IMR-90 (cell line): Measurements from ENCODE around the gene PSMC3. TPM values are rescaled to one million over a fixed set of nuclear protein-coding genes. Genes with fewer than 3 reads are reported as not detected.

Experiments
- ATAC-seq: fragments of 200-7000 bp; cut with Tn5 transposase; 2 replicates; pipeline ENCODE4 v1.9.1; 2020; ENCODE audit warnings: low read depth, mild to moderate bottlenecking, moderate library complexity
- BruUV-seq: library from RNA; stranded (reverse); fragments of 400-500 nt; replicated peaks from 2 replicates; lab custom pipeline; 2021; lab: Mats Ljungman, UMichigan
- CTCF ChIA-PET: fragments of 300-600 bp; formaldehyde crosslinking; extraction: SDS; loops from one replicate; lab custom pipeline; 2021; ENCODE audit warnings: antibody characterized with exemption; lab: Yijun Ruan, JAX
- POLR2A ChIA-PET: fragments of 300-600 bp; sonication (Branson Sonifier 250); formaldehyde crosslinking; loops from one replicate; lab custom pipeline; 2022; ENCODE audit warnings: antibody characterized with exemption; ENCODE audit not compliant: unreplicated experiment; lab: Charles Lee
- DNase-seq: peaks from one replicate; pipeline ENCODE4 v3.0.0; 2013
- H2AFZ ChIP-seq: replicated peaks from 2 replicates; pipeline ENCODE3; 2013; ENCODE audit warnings: low read length, mild to moderate bottlenecking; ENCODE audit not compliant: poor library complexity
- H2AK5ac ChIP-seq: 2 replicates; pipeline ENCODE4 v1.6.1; 2013; ENCODE audit warnings: low read depth, low read length, inconsistent platforms
- H2AK9ac ChIP-seq: replicated peaks from 2 replicates; pipeline ENCODE3; 2013; ENCODE audit warnings: mild to moderate bottlenecking, low read depth, low read length, moderate library complexity; ENCODE audit not compliant: poor library complexity
- H2BK120ac ChIP-seq: 2 replicates; pipeline ENCODE4 v1.6.1; 2013; ENCODE audit warnings: low read depth, low read length, inconsistent platforms
- H2BK15ac ChIP-seq: 3 replicates; pipeline ENCODE4 v1.6.1; 2013; ENCODE audit warnings: low read depth, low read length, inconsistent platforms
- H2BK20ac ChIP-seq: 2 replicates; pipeline ENCODE4 v1.6.1; 2013; ENCODE audit warnings: low read depth, mild to moderate bottlenecking, inconsistent platforms, low read length, moderate library complexity
- H2BK5ac ChIP-seq: 2 replicates; pipeline ENCODE4 v1.6.1; 2013; ENCODE audit warnings: mild to moderate bottlenecking, low read depth, low read length, inconsistent platforms; ENCODE audit not compliant: poor library complexity, severe bottlenecking
- H3K14ac ChIP-seq: replicated peaks from 2 replicates; pipeline ENCODE4 v1.6.1; 2013; ENCODE audit warnings: low read depth, low read length, inconsistent platforms
- H3K18ac ChIP-seq: 2 replicates; pipeline ENCODE4 v1.6.1; 2013; ENCODE audit warnings: low read depth, low read length, control low read depth
- H3K23ac ChIP-seq: 2 replicates; pipeline ENCODE4 v1.6.1; 2013; ENCODE audit warnings: low read depth, low read length, inconsistent platforms
- H3K27ac ChIP-seq: 2 replicates; pipeline ENCODE4 v1.5.1; 2013; ENCODE audit warnings: mild to moderate bottlenecking, control low read depth, low read length; ENCODE audit not compliant: insufficient read depth
- H3K27me3 ChIP-seq: 2 replicates; pipeline ENCODE4 v1.6.1; 2013; ENCODE audit warnings: low read length; ENCODE audit not compliant: control insufficient read depth, insufficient read depth
- H3K36me3 ChIP-seq: 2 replicates; pipeline ENCODE4 v1.6.1; 2013; ENCODE audit warnings: low read length, mixed read lengths; ENCODE audit not compliant: control insufficient read depth, insufficient read depth
- H3K4ac ChIP-seq: 2 replicates; pipeline ENCODE4 v1.6.1; 2013; ENCODE audit warnings: low read depth, low read length, inconsistent platforms
- H3K4me1 ChIP-seq: 2 replicates; pipeline ENCODE4 v1.6.1; 2013; ENCODE audit warnings: low read length, mixed read lengths; ENCODE audit not compliant: control insufficient read depth, insufficient read depth
- H3K4me2 ChIP-seq: 2 replicates; pipeline ENCODE4 v1.6.1; 2013; ENCODE audit warnings: low read depth, mild to moderate bottlenecking, control low read depth, low read length, moderate library complexity
- H3K4me3 ChIP-seq: 2 replicates; pipeline ENCODE4 v1.5.1; 2013; ENCODE audit warnings: low read depth, mild to moderate bottlenecking, control low read depth, low read length, moderate library complexity; ENCODE audit not compliant: insufficient read depth
- H3K56ac ChIP-seq: 2 replicates; pipeline ENCODE4 v1.6.1; 2013; ENCODE audit warnings: low read length, inconsistent platforms; ENCODE audit not compliant: insufficient read depth; ENCODE audit errors: extremely low read depth
- H3K79me1 ChIP-seq, 2 experiments: 2 replicates each; pipeline ENCODE4 v1.6.1; 2013; ENCODE audit warnings: low read length in 2 of 2, inconsistent platforms in 1 of 2, low read depth in 1 of 2
- H3K9ac ChIP-seq: 2 replicates; pipeline ENCODE4 v1.6.1; 2013; ENCODE audit warnings: low read depth, low read length, control low read depth
- H3K9me1 ChIP-seq: 2 replicates; pipeline ENCODE4 v1.6.1; 2013; ENCODE audit warnings: low read length, inconsistent platforms; ENCODE audit not compliant: insufficient read depth
- H3K9me3 ChIP-seq: 2 replicates; pipeline ENCODE4 v1.6.1; 2013; ENCODE audit warnings: low read length; ENCODE audit not compliant: control insufficient read depth, insufficient read depth
- H4K20me1 ChIP-seq: 2 replicates; pipeline ENCODE4 v1.6.1; 2013; ENCODE audit warnings: low read length, inconsistent platforms; ENCODE audit not compliant: insufficient read depth
- H4K5ac ChIP-seq: 2 replicates; pipeline ENCODE4 v1.6.1; 2013; ENCODE audit warnings: mild to moderate bottlenecking, low read depth, low read length, control low read depth
- H4K8ac ChIP-seq, 2 experiments: 2 replicates each; pipeline ENCODE4 v1.6.1; 2013; ENCODE audit warnings: low read depth in 2 of 2, low read length in 2 of 2, control low read depth in 1 of 2, inconsistent platforms in 1 of 2
- H4K91ac ChIP-seq: 2 replicates; pipeline ENCODE4 v1.6.1; 2013; ENCODE audit warnings: low read depth, low read length, inconsistent platforms; ENCODE audit not compliant: insufficient read depth
- BHLHE40 ChIP-seq: fragments of 150-350 bp; IDR thresholded peaks from 2 replicates; pipeline ENCODE4 v1.6.1; 2016; ENCODE audit warnings: mild to moderate bottlenecking, low read depth, low read length
- ELK1 ChIP-seq: fragments of 150-350 bp; IDR thresholded peaks from 2 replicates; pipeline ENCODE4 v1.6.1; 2016; ENCODE audit warnings: low read depth, mild to moderate bottlenecking, low read length, moderate library complexity, borderline replicate concordance
- MAFK ChIP-seq: IDR thresholded peaks from 2 replicates; pipeline ENCODE4 v1.6.1; 2012; ENCODE audit warnings: low read depth, low read length, improper control_type of control experiment
- NFE2L2 ChIP-seq: fragments of 150-350 bp; IDR thresholded peaks from 2 replicates; pipeline ENCODE4 v1.6.1; 2016; ENCODE audit warnings: low read depth, mild to moderate bottlenecking, low read length
- POLR2A ChIP-seq: IDR thresholded peaks from 2 replicates; pipeline ENCODE4 v1.6.1; 2012; ENCODE audit warnings: mild to moderate bottlenecking, low read depth, low read length
- RAD21 ChIP-seq: IDR thresholded peaks from 2 replicates; pipeline ENCODE4 v1.6.1; 2012; ENCODE audit warnings: low read length, improper control_type of control experiment
- WGBS, 2 experiments: methylation state at CpG; one replicate each; pipeline versions ENCODE4 v1.1.5 to v1.1.7; 2013; ENCODE audit warnings: missing lambda C conversion rate in 2 of 2; ENCODE audit not compliant: insufficient read length in 1 of 2; ENCODE audit errors: extremely low coverage in 2 of 2; 5-methylcytosine and 5-hydroxymethylcytosine counted together
- dilution Hi-C: fragments of 300-500 bp; cut with HindIII; formaldehyde crosslinking; loops from one replicate; pipeline ENCODE4 v1.14.3; 2018; ENCODE audit warnings: low sequenced_read_pairs; ENCODE audit not compliant: unreplicated experiment
- in situ Hi-C: fragments of 300-500 bp; cut with MboI; formaldehyde crosslinking; loops from 3 replicates; pipeline ENCODE4 v1.14.3; 2019; ENCODE audit warnings: low sequenced_read_pairs, inconsistent platforms, mixed read lengths
- intact Hi-C: fragments of 100-400 bp; cut with micrococcal nuclease; formaldehyde crosslinking; loops from 2 replicates; pipeline ENCODE4 v1.10.0; 2022
- microRNA-seq, 2 experiments: library from miRNA; stranded (forward) in 1 of 2; unstranded in 1 of 2; fragments of 10-50 nt in 1 of 2; fragments of <30 nt in 1 of 2; gene quantifications in 1 of 2; microRNA quantifications in 1 of 2; one replicate each; pipeline versions ENCODE3 to v1.1.0; 2013 to 2020; ENCODE audit not compliant: insufficient read depth in 1 of 2, insufficient read length in 1 of 2, unreplicated experiment in 1 of 2
- polyA plus RNA-seq, 3 experiments: library from polyadenylated mRNA; depleted of rRNA; stranded (reverse); fragments of >200 nt; gene quantifications; 2 replicates each; pipeline ENCODE4 v1.2.3, GENCODE V29; 2012; ENCODE audit warnings: low replicate concordance in 1 of 3
- small RNA-seq, 5 experiments: library from RNA; depleted of rRNA; stranded (forward); fragments of <200 nt; gene quantifications; one replicate each; pipeline ENCODE3, GENCODE V24; 2012
- total RNA-seq: library from RNA; depleted of rRNA; stranded (reverse); fragments of >200 nt; gene quantifications from 2 replicates; pipeline ENCODE4 v1.2.3, GENCODE V29; 2012; rRNA removed

PSMC3 gene
- total and polyA plus RNA-seq, 2 of the 4 experiments (the other 2 are of a cell fraction): 238 to 253 TPM

- H2AFZ ChIP-seq: no peak overlapping the region
- no peak overlapping the region for H2AK5ac ChIP-seq
- no peak overlapping the region for H4K8ac ChIP-seq
- ChIA-PET POLR2A (no interaction called here), CTCF (no interaction called here)
- no peak for DNase-seq
- H2AK9ac ChIP-seq: no peak overlapping the region
- H4K20me1 ChIP-seq: no peaks in the 10 kb centered on the region
- H3K4ac ChIP-seq: no peak overlapping the region
- H2BK5ac ChIP-seq: no peak overlapping the region
- H2BK120ac ChIP-seq: no peak overlapping the region
- ATAC-seq: no peak
- no peak overlapping the region for H4K5ac ChIP-seq
- TF ChIP-seq ELK1 (no peak), MAFK (no peak), POLR2A (no peak), NFE2L2 (no peak), RAD21 (no peak), BHLHE40 (no peak)
- H3K4me3 ChIP-seq: no peak overlapping the region
- H3K4me2 ChIP-seq: no peak overlapping the region
- H3K36me3 ChIP-seq: no peaks in the 10 kb centered on the region
- H3K27ac ChIP-seq: no peak overlapping the region
- dilution Hi-C loops (no loop called here), in situ Hi-C loops (loop anchor here (25.0 kb wide), 1 partner anchor 482 kb away; no protein-coding TSS in a partner anchor), intact Hi-C loops (no loop called here)
- H3K79me1 ChIP-seq: no peaks in the 10 kb centered on the region
- H3K4me1 ChIP-seq: peaks cover 5% of the 10 kb centered on the region
- no peak overlapping the region for H3K18ac ChIP-seq
- no peaks in the 10 kb centered on the region for H3K9me3 ChIP-seq
- H3K27me3 ChIP-seq: peaks cover 12% of the 10 kb centered on the region
- no peak overlapping the region for H3K14ac ChIP-seq
- peaks cover 5% of the 10 kb centered on the region; the same call in 1 of the 2 replicates for H3K9me1 ChIP-seq
- no peak overlapping the region for H3K56ac ChIP-seq
- H2BK15ac ChIP-seq: no peak overlapping the region
- no peak overlapping the region for H3K9ac ChIP-seq
- H3K23ac ChIP-seq: no peak overlapping the region
- no CpG with 5 or more reads among the region's 3 CpGs for WGBS, 2 experiments
- BruUV-seq: no TSS peak
- H2BK20ac ChIP-seq: no peak overlapping the region
- H4K91ac ChIP-seq: no peak overlapping the region
Observed at GRCh38 chr11:47369676-47370075, 56.6 kb downstream of the PSMC3 start.

Small RNA genes within 50 kb of the gene (microRNA-seq; reads per million reads assigned to microRNA genes)
- gene MIR4487: 0 reads per million in 2 experiments

Small RNA genes within 50 kb of the gene (small RNA-seq; reads per million reads assigned to genes)
- 0 reads per million in 5 experiments for gene MIR4487

Other genes starting within 250 kb of the PSMC3 start
- gene ARFGAP2, start 249.6 kb downstream of the PSMC3 start, total RNA-seq: 87.8 and 114 TPM in 2 replicates
- 35.1 and 54.7 TPM in 2 replicates for gene ARFGAP2, start 249.6 kb downstream of the PSMC3 start, polyA plus RNA-seq (2012; rRNA removed)
- 18.9 and 19.2 TPM in 2 replicates for gene PACSIN3, start 240.0 kb downstream of the PSMC3 start, total RNA-seq
- gene PACSIN3, start 240.0 kb downstream of the PSMC3 start, polyA plus RNA-seq (2012; rRNA removed): 21.1 and 24.5 TPM in 2 replicates
- 25.6 and 27.8 TPM in 2 replicates for gene DDB2, start 211.5 kb downstream of the PSMC3 start, total RNA-seq
- 33.5 and 33.6 TPM in 2 replicates for gene DDB2, start 211.5 kb downstream of the PSMC3 start, polyA plus RNA-seq (2012; rRNA removed)
- gene ACP2, start 177.6 kb downstream of the PSMC3 start, total RNA-seq: 10.3 and 17.7 TPM in 2 replicates
- 23.6 and 24.8 TPM in 2 replicates for gene ACP2, start 177.6 kb downstream of the PSMC3 start, polyA plus RNA-seq (2012; rRNA removed)
- gene NR1H3, start 168.4 kb downstream of the PSMC3 start, total RNA-seq: 9.1 and 9.7 TPM in 2 replicates
- gene NR1H3, start 168.4 kb downstream of the PSMC3 start, polyA plus RNA-seq (2012; rRNA removed): 13.6 and 19.0 TPM in 2 replicates
- 11.1 and 13.3 TPM in 2 replicates for gene MADD, start 156.3 kb downstream of the PSMC3 start, total RNA-seq
- gene MADD, start 156.3 kb downstream of the PSMC3 start, polyA plus RNA-seq (2012; rRNA removed): 16.4 and 17.3 TPM in 2 replicates
- not detected in 2 replicates for gene MYBPC3, start 73.7 kb downstream of the PSMC3 start, total RNA-seq
- gene MYBPC3, start 73.7 kb downstream of the PSMC3 start, polyA plus RNA-seq (2012; rRNA removed): not detected in 2 replicates
- not detected in 2 replicates for gene SPI1, start 47.9 kb downstream of the PSMC3 start, total RNA-seq
- gene SPI1, start 47.9 kb downstream of the PSMC3 start, polyA plus RNA-seq (2012; rRNA removed): not detected in 2 replicates
- gene SLC39A13, start 17.8 kb downstream of the PSMC3 start, total RNA-seq: 29.2 and 32.4 TPM in 2 replicates
- gene SLC39A13, start 17.8 kb downstream of the PSMC3 start, polyA plus RNA-seq (2012; rRNA removed): 144 and 164 TPM in 2 replicates
- gene RAPSN, start 22.7 kb upstream of the PSMC3 start, total RNA-seq: not detected in 2 replicates
- gene RAPSN, start 22.7 kb upstream of the PSMC3 start, polyA plus RNA-seq (2012; rRNA removed): 0.03 and 0.09 TPM in 2 replicates
- 109 and 135 TPM in 2 replicates for gene CELF1, start 126.7 kb upstream of the PSMC3 start, total RNA-seq
- 61.6 and 63.3 TPM in 2 replicates for gene CELF1, start 126.7 kb upstream of the PSMC3 start, polyA plus RNA-seq (2012; rRNA removed)
- 51.4 and 55.0 TPM in 2 replicates for gene PTPMT1, start 139.2 kb upstream of the PSMC3 start, total RNA-seq
- gene PTPMT1, start 139.2 kb upstream of the PSMC3 start, polyA plus RNA-seq (2012; rRNA removed): 51.6 and 58.3 TPM in 2 replicates
- gene KBTBD4, start 152.5 kb upstream of the PSMC3 start, total RNA-seq: 37.2 and 41.6 TPM in 2 replicates
- gene KBTBD4, start 152.5 kb upstream of the PSMC3 start, polyA plus RNA-seq (2012; rRNA removed): 12.2 and 14.9 TPM in 2 replicates
- 77.1 and 79.7 TPM in 2 replicates for gene NDUFS3, start 152.6 kb upstream of the PSMC3 start, total RNA-seq
- 108 and 114 TPM in 2 replicates for gene NDUFS3, start 152.6 kb upstream of the PSMC3 start, polyA plus RNA-seq (2012; rRNA removed)
- gene FAM180B, start 160.2 kb upstream of the PSMC3 start, total RNA-seq: not detected in 2 replicates
- not detected in 2 replicates for gene FAM180B, start 160.2 kb upstream of the PSMC3 start, polyA plus RNA-seq (2012; rRNA removed)
- under 0.01 TPM in 1 of 2 replicates, not detected in the other for gene C1QTNF4, start 168.0 kb upstream of the PSMC3 start, total RNA-seq
- 0.12 and 0.16 TPM in 2 replicates for gene C1QTNF4, start 168.0 kb upstream of the PSMC3 start, polyA plus RNA-seq (2012; rRNA removed)
- 163 and 207 TPM in 2 replicates for gene MTCH2, start 216.1 kb upstream of the PSMC3 start, total RNA-seq
- 103 and 115 TPM in 2 replicates for gene MTCH2, start 216.1 kb upstream of the PSMC3 start, polyA plus RNA-seq (2012; rRNA removed)